HCT116 (cell line): ENCODE measurements around the gene SPIB. TPM values are rescaled to one million over a fixed set of nuclear protein-coding genes. Genes with fewer than 3 reads are reported as not detected.
"Not testable (repeated sequence)": the region's sequence is repeated elsewhere in the genome, so short reads cannot be mapped to it uniquely, and the experiment has no call there.

ENCODE experiments used
- ATAC-seq: fragments of 200-7000 bp; cut with Tn5 transposase; 2 replicates; pipeline ENCODE4 v1.9.1; 2020; ENCODE audit warnings: mild to moderate bottlenecking, moderate library complexity
- BruUV-seq: library from RNA; stranded (reverse); fragments of 400-500 nt; replicated peaks from 2 replicates; lab custom pipeline; 2021; lab: Mats Ljungman, UMichigan
- CTCF ChIA-PET: fragments of 300-600 bp; sonication (Branson Sonifier 250); formaldehyde crosslinking; loops from one replicate; lab custom pipeline; 2021; ENCODE audit warnings: antibody characterized with exemption; lab: Charles Lee
- POLR2A ChIA-PET: fragments of 300-600, 350-600 bp; sonication (Branson Sonifier 250); formaldehyde crosslinking; loops from one replicate; lab custom pipeline; 2021; ENCODE audit warnings: antibody characterized with exemption; lab: Charles Lee
- RAD21 ChIA-PET, 2 experiments: fragments of 300-600 bp; sonication (Branson Sonifier 250); formaldehyde crosslinking; loops; one replicate each; lab custom pipeline; 2023; ENCODE audit warnings: low total read pairs in 2 of 2; ENCODE audit not compliant: uncharacterized antibody in 2 of 2, unreplicated experiment in 2 of 2, low non-redundant PET in 1 of 2; lab: Charles Lee
- DNase-seq: peaks from one replicate; pipeline ENCODE4 v3.0.0-alpha.2; 2010; ENCODE audit warnings: low read depth, low spot score
- H2AFZ ChIP-seq: fragments of 200-600 bp; shearing (Covaris generic), sonication (generic); 2 replicates; pipeline ENCODE4 v1.6.1; 2017; ENCODE audit warnings: low read depth, mixed run types, mixed read lengths, antibody characterized with exemption, low read length; ENCODE audit not compliant: poor library complexity, severe bottlenecking
- H3K27ac ChIP-seq: 2 replicates; pipeline ENCODE4 v1.5.1; 2012; ENCODE audit warnings: low read depth, low read length
- H3K27me3 ChIP-seq: fragments of 200-600 bp; sonication (generic); 2 replicates; pipeline ENCODE4 v1.6.1; 2016; ENCODE audit warnings: mixed run types, low read length, mixed read lengths; ENCODE audit not compliant: insufficient read depth
- H3K36me3 ChIP-seq, 2 experiments: fragments of 200-500 bp in 1 of 2; fragments of 200-600 bp in 1 of 2; sonication (Bioruptor generic) in 1 of 2; sonication (generic) in 1 of 2; 2 replicates each; pipeline versions ENCODE4 v1.5.1 to v1.6.1; 2014 to 2016; ENCODE audit warnings: low read length in 2 of 2, inconsistent platforms in 1 of 2, mixed read lengths in 1 of 2, mixed run types in 1 of 2; ENCODE audit not compliant: insufficient read depth in 2 of 2, control insufficient read depth in 1 of 2
- H3K4me1 ChIP-seq, 2 experiments: fragments of 200-600 bp in 1 of 2; sonication (generic) in 1 of 2; 2 replicates each; pipeline versions ENCODE4 v1.5.1 to v1.6.1; 2012 to 2017; ENCODE audit warnings: low read length in 2 of 2, inconsistent platforms in 1 of 2, mild to moderate bottlenecking in 1 of 2, mixed read lengths in 1 of 2, mixed run types in 1 of 2, moderate library complexity in 1 of 2; ENCODE audit not compliant: insufficient read depth in 2 of 2, control insufficient read depth in 1 of 2
- H3K4me2 ChIP-seq: fragments of 200-600 bp; sonication (generic); 2 replicates; pipeline ENCODE4 v1.6.1; 2017; ENCODE audit warnings: mixed run types, low read length, mixed read lengths
- H3K4me3 ChIP-seq, 2 experiments: fragments of 200-600 bp in 1 of 2; sonication (generic) in 1 of 2; replicated peaks in 1 of 2; 2 replicates each; pipeline ENCODE4 v1.5.1; 2011 to 2016; ENCODE audit warnings: low read length in 2 of 2, control low read depth in 1 of 2, low read depth in 1 of 2, mild to moderate bottlenecking in 1 of 2, mixed read lengths in 1 of 2, mixed run types in 1 of 2
- H3K79me2 ChIP-seq: fragments of 200-600 bp; sonication (generic); 2 replicates; pipeline ENCODE4 v1.6.1; 2017; ENCODE audit warnings: mild to moderate bottlenecking, mixed run types, low read length, moderate library complexity, mixed read lengths; ENCODE audit not compliant: insufficient read depth
- H3K9ac ChIP-seq: fragments of 200-600 bp; sonication (generic); 2 replicates; pipeline ENCODE4 v1.6.1; 2016; ENCODE audit warnings: low read length, mixed read lengths
- H3K9me2 ChIP-seq: fragments of 200-600 bp; sonication (generic), shearing (Covaris generic); 2 replicates; pipeline ENCODE4 v1.6.1; 2017; ENCODE audit warnings: mixed run types, mild to moderate bottlenecking, moderate library complexity; ENCODE audit not compliant: insufficient read depth
- H3K9me3 ChIP-seq, 2 experiments: fragments of 200-500 bp in 1 of 2; fragments of 200-600 bp in 1 of 2; sonication (Bioruptor generic) in 1 of 2; sonication (generic) in 1 of 2; 2 replicates each; pipeline ENCODE4 v1.6.1; 2014 to 2017; ENCODE audit warnings: low read length in 2 of 2, mixed read lengths in 2 of 2, inconsistent platforms in 1 of 2, low read depth in 1 of 2, mild to moderate bottlenecking in 1 of 2, mixed run types in 1 of 2, moderate library complexity in 1 of 2; ENCODE audit not compliant: control insufficient read depth in 1 of 2, insufficient read depth in 1 of 2
- H4K20me1 ChIP-seq: fragments of 200-600 bp; sonication (generic), shearing (Covaris generic); 2 replicates; pipeline ENCODE4 v1.6.1; 2017; ENCODE audit warnings: mixed run types, mild to moderate bottlenecking, moderate library complexity; ENCODE audit not compliant: insufficient read depth
- CBX3 ChIP-seq: IDR thresholded peaks from 2 replicates; pipeline ENCODE4 v1.6.1; 2012; ENCODE audit warnings: low read depth
- CEBPB ChIP-seq: IDR thresholded peaks from 2 replicates; pipeline ENCODE4 v1.6.1; 2012; ENCODE audit warnings: low read depth
- EGR1 ChIP-seq: IDR thresholded peaks from 2 replicates; pipeline ENCODE4 v1.6.1; 2012; ENCODE audit warnings: low read depth
- FOSL1 ChIP-seq: IDR thresholded peaks from 2 replicates; pipeline ENCODE4 v1.6.1; 2012; ENCODE audit warnings: low read depth
- POLR2A ChIP-seq: IDR thresholded peaks from 2 replicates; pipeline ENCODE4 v1.7.0; 2011; ENCODE audit warnings: borderline replicate concordance; ENCODE audit not compliant: insufficient read depth, insufficient read length; ENCODE audit errors: extremely low read depth
- POLR2AphosphoS5 ChIP-seq: IDR thresholded peaks from 2 replicates; pipeline ENCODE4 v1.6.1; 2011; ENCODE audit warnings: mild to moderate bottlenecking, low read depth, low read length, moderate library complexity
- SIN3A ChIP-seq: IDR thresholded peaks from 2 replicates; pipeline ENCODE4 v1.6.1; 2012; ENCODE audit warnings: low read depth
- SP1 ChIP-seq: IDR thresholded peaks from 2 replicates; pipeline ENCODE4 v1.6.1; 2012; ENCODE audit warnings: low read depth
- SRF ChIP-seq: IDR thresholded peaks from 2 replicates; pipeline ENCODE4 v1.6.1; 2012; ENCODE audit warnings: low read depth
- TCF7L2 ChIP-seq: IDR thresholded peaks from 2 replicates; pipeline ENCODE4 v1.7.0; 2011; ENCODE audit warnings: borderline replicate concordance, inconsistent platforms; ENCODE audit not compliant: insufficient read depth, insufficient read length; ENCODE audit errors: extremely low read depth
- ZBTB33 ChIP-seq: IDR thresholded peaks from 2 replicates; pipeline ENCODE4 v1.6.1; 2011; ENCODE audit warnings: mild to moderate bottlenecking, low read length, moderate library complexity; ENCODE audit not compliant: insufficient replicate concordance; ENCODE audit errors: extremely low read depth
- ZFX ChIP-seq: fragments of 450-650 bp; IDR thresholded peaks from 2 replicates; pipeline ENCODE4 v1.6.1; 2017
- intact Hi-C: fragments of 100-400 bp; cut with micrococcal nuclease; formaldehyde crosslinking; loops from 2 replicates; pipeline ENCODE4 v1.10.0; 2022
- total RNA-seq: library from RNA; stranded (reverse); gene quantifications from one replicate; pipeline ENCODE4 v1.2.1, GENCODE V29; 2021; ENCODE audit not compliant: unreplicated experiment
- TF ChIP-seq, protein P1 (sequence below), 3 experiments: fragments of 200-600 bp in 1 of 3; sonication (generic) in 1 of 3; IDR thresholded peaks in 2 of 3; conservative IDR thresholded peaks in 1 of 3; 2 replicates each; pipeline ENCODE4 v1.5.1; 2012 to 2017; ENCODE audit warnings: low read depth in 2 of 3, low read length in 2 of 3, antibody characterized with exemption in 1 of 3, borderline replicate concordance in 1 of 3, control low read depth in 1 of 3, mild to moderate bottlenecking in 1 of 3, mixed read lengths in 1 of 3, mixed run types in 1 of 3, moderate library complexity in 1 of 3; ENCODE audit not compliant: insufficient read depth in 1 of 3

The SPIB gene
- total RNA-seq, 1 experiment from 2014 or later, result 0.96 TPM

GRCh38 chr19:50468818-50469217 lies 50.1 kb downstream of the SPIB start:
- H3K9me3 ChIP-seq, result no peaks in the 10 kb centered on the region
- no peaks in the 10 kb centered on the region for H3K36me3 ChIP-seq
- BruUV-seq, result no TSS peak
- intact Hi-C loops, result no loop called here
- ATAC-seq (no peak), DNase-seq (no peak)
- H3K79me2 ChIP-seq, result no peaks in the 10 kb centered on the region
- no peak overlapping the region for H3K27ac ChIP-seq
- RAD21 ChIA-PET, result no interaction called here
- H3K4me2 ChIP-seq, result no peak overlapping the region
- no peaks in the 10 kb centered on the region for H4K20me1 ChIP-seq
- no peak overlapping the region for H3K9ac ChIP-seq
- POLR2A ChIA-PET, result no interaction called here
- TF ChIP-seq POLR2A (no peak), FOSL1 (no peak), TCF7L2 (no peak), ZBTB33 (no peak), SIN3A (no peak), POLR2AphosphoS5 (no peak), CEBPB (no peak), SRF (no peak), SP1 (no peak), EGR1 (no peak), ZFX (no peak), CBX3 (no peak)
- TF ChIP-seq, protein P1, sequence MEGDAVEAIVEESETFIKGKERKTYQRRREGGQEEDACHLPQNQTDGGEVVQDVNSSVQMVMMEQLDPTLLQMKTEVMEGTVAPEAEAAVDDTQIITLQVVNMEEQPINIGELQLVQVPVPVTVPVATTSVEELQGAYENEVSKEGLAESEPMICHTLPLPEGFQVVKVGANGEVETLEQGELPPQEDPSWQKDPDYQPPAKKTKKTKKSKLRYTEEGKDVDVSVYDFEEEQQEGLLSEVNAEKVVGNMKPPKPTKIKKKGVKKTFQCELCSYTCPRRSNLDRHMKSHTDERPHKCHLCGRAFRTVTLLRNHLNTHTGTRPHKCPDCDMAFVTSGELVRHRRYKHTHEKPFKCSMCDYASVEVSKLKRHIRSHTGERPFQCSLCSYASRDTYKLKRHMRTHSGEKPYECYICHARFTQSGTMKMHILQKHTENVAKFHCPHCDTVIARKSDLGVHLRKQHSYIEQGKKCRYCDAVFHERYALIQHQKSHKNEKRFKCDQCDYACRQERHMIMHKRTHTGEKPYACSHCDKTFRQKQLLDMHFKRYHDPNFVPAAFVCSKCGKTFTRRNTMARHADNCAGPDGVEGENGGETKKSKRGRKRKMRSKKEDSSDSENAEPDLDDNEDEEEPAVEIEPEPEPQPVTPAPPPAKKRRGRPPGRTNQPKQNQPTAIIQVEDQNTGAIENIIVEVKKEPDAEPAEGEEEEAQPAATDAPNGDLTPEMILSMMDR (IDR thresholded peaks at IDR 0.05 in 2 of 3, conservative IDR thresholded peaks at IDR 0.05 in 1 of 3; ENCODE audit: borderline replicate concordance in 1 of 3, insufficient read depth in 1 of 3, low read depth in 2 of 3, low read length in 2 of 3), result no peak
- no peak overlapping the region for H3K4me3 ChIP-seq
- CTCF ChIA-PET, result no interaction called here
- no peak overlapping the region for H2AFZ ChIP-seq
- H3K4me1 ChIP-seq, result peaks cover 12 to 22% of the 10 kb centered on the region in 2 experiments
- H3K27me3 ChIP-seq, result no peaks in the 10 kb centered on the region
- H3K9me2 ChIP-seq, result no peaks in the 10 kb centered on the region

DNA sequence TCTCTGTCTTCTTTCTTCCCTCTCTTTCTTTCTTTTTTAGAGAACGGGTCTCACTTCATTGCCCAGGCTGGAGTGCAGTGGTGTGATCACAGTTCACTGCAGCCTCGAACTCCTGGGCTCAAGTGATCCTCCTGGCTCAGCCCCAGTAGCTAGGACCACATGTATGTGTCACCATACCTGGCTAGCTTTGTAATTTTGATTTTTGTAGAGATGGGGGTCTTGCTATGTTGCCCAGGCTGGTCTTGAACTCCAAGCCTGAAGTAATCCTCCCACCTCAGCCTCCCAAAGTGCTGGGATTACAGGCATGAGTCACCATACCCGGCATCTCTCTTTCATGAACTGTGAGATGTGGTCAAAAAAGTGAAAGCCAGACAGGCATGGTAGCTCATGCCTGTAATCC lies 54.6 kb downstream of the SPIB start:
- H3K27me3 ChIP-seq, H3K36me3 ChIP-seq, BruUV-seq, H3K27ac ChIP-seq, DNase-seq, H3K4me2 ChIP-seq, H4K20me1 ChIP-seq, H3K9ac ChIP-seq, H3K9me2 ChIP-seq, H3K4me3 ChIP-seq, ATAC-seq, H3K9me3 ChIP-seq, RAD21 ChIA-PET, H2AFZ ChIP-seq, intact Hi-C loops: not testable (repeated sequence)
- ChIA-PET POLR2A (interaction anchor here (1.4 kb wide), 1 partner anchor 325 kb away, joined by 3 read pairs; no protein-coding TSS in a partner anchor), CTCF (interaction anchor here (1.1 to 1.3 kb wide), 2 partner anchors 8 to 13 kb away, joined by 3 to 4 read pairs; no protein-coding TSS in a partner anchor)
- Histone ChIP-seq H3K4me1 (peaks cover 9 to 21% of the 10 kb centered on the region in 2 experiments; a peak in 3 of 4 replicates), H3K79me2 (peaks cover 19% of the 10 kb centered on the region)
